ACC112 (cell line): ENCODE data around the gene OLFM2.

Experiments
- H2AFZ ChIP-seq: fragments of 200-600 bp; sonication (generic); one replicate; pipeline ENCODE4 v1.6.0; 2017; ENCODE audit warnings: antibody characterized with exemption, low read length; ENCODE audit not compliant: unreplicated experiment
- H3K27ac ChIP-seq: fragments of 200-600 bp; sonication (generic); 2 replicates; pipeline ENCODE4 v1.5.1; 2014; ENCODE audit warnings: low read depth, mild to moderate bottlenecking, antibody characterized with exemption, low read length, moderate library complexity
- H3K27me3 ChIP-seq: fragments of 200-600 bp; sonication (generic); 2 replicates; pipeline ENCODE4 v1.6.1; 2014; ENCODE audit warnings: mild to moderate bottlenecking, antibody characterized with exemption, low read length, moderate library complexity, mixed read lengths; ENCODE audit not compliant: insufficient read depth
- H3K36me3 ChIP-seq: fragments of 200-600 bp; sonication (generic); 2 replicates; pipeline ENCODE4 v1.6.1; 2016; ENCODE audit warnings: mild to moderate bottlenecking, antibody characterized with exemption, low read length, moderate library complexity, mixed read lengths; ENCODE audit not compliant: insufficient read depth
- H3K4me1 ChIP-seq: fragments of 200-600 bp; sonication (generic); one replicate; pipeline ENCODE4 v1.6.1; 2016; ENCODE audit warnings: low read length, mixed read lengths; ENCODE audit not compliant: insufficient read depth, unreplicated experiment, control insufficient read depth
- H3K4me3 ChIP-seq: fragments of 200-600 bp; sonication (generic); 2 replicates; pipeline ENCODE4 v1.5.1; 2014; ENCODE audit warnings: mild to moderate bottlenecking, low read depth, low read length
- H3K79me2 ChIP-seq: fragments of 200-600 bp; sonication (generic); one replicate; pipeline ENCODE4 v1.6.0; 2016; ENCODE audit warnings: low read length; ENCODE audit not compliant: control insufficient read depth, unreplicated experiment, insufficient read depth

OLFM2 gene

DNA sequence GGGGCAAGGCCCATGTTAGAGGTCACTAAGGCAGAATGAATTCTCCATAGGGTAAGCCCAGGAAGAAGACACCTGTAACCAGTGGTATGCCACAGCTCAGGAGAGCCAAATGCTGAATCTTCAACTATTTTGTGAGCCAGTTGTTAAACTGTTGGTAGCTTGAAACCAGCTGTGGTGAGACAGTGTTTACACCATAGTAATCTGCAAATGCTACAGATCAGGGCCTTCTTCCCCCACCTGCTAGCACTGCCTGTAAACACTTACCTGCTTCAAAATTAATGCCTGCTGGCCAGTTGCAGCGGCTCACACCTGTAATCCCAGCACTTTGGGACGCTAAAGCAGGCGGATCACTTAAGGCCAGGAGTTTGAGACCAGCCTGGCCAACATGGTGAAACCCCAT is 129.5 kb downstream of the OLFM2 start:
- no peak overlapping the region for H3K4me3 ChIP-seq
- no peaks in the 10 kb centered on the region for H3K4me1 ChIP-seq
- H2AFZ ChIP-seq = no peak overlapping the region
- no peaks in the 10 kb centered on the region for H3K27me3 ChIP-seq
- no peaks in the 10 kb centered on the region for H3K36me3 ChIP-seq
- H3K79me2 ChIP-seq = no peaks in the 10 kb centered on the region
- H3K27ac ChIP-seq = no peak overlapping the region
